GM23338 (cell line): Measurements from ENCODE around the gene GLCE. TPM values are rescaled to one million over a fixed set of nuclear protein-coding genes. Genes with fewer than 3 reads are reported as not detected.

Source experiments
- ATAC-seq: fragments of 200-7000 bp; cut with Tn5 transposase; 3 replicates; pipeline ENCODE4 v1.9.1; 2020
- DNase-seq: peaks from one replicate; pipeline ENCODE4 v3.0.0-alpha.2; 2015; ENCODE audit warnings: low spot score
- H2AFZ ChIP-seq: fragments of 200-600 bp; sonication (generic); 2 replicates; pipeline ENCODE4 v1.8.0; 2016; ENCODE audit warnings: antibody characterized with exemption, mild to moderate bottlenecking, moderate library complexity
- H3F3A ChIP-seq: fragments of 200-600 bp; sonication (generic); replicated peaks from 2 replicates; pipeline ENCODE4 v1.8.0; 2017; ENCODE audit warnings: antibody characterized with exemption, mixed run types, low read depth
- H3K27ac ChIP-seq: fragments of 200-600 bp; sonication (generic); 2 replicates; pipeline ENCODE4 v1.6.1; 2016; ENCODE audit warnings: low read depth
- H3K27me3 ChIP-seq: fragments of 200-600 bp; sonication (generic); 2 replicates; pipeline ENCODE4 v1.8.0; 2016; ENCODE audit warnings: mild to moderate bottlenecking, mixed run types, moderate library complexity; ENCODE audit not compliant: insufficient read depth
- H3K36me3 ChIP-seq: fragments of 200-600 bp; sonication (generic); 2 replicates; pipeline ENCODE4 v1.8.0; 2016; ENCODE audit warnings: mild to moderate bottlenecking; ENCODE audit not compliant: insufficient read depth
- H3K4me1 ChIP-seq: fragments of 200-600 bp; sonication (generic); 2 replicates; pipeline ENCODE4 v1.8.0; 2016; ENCODE audit warnings: mild to moderate bottlenecking, moderate library complexity; ENCODE audit not compliant: insufficient read depth
- H3K4me2 ChIP-seq: fragments of 200-600 bp; sonication (generic); 2 replicates; pipeline ENCODE4 v1.7.1; 2017; ENCODE audit warnings: mixed run types
- H3K4me3 ChIP-seq: fragments of 200-600 bp; sonication (generic); 2 replicates; pipeline ENCODE4 v1.6.1; 2016; ENCODE audit warnings: mixed run types
- H3K79me2 ChIP-seq: fragments of 200-600 bp; sonication (generic); replicated peaks from 2 replicates; pipeline ENCODE4 v1.8.0; 2017; ENCODE audit warnings: mild to moderate bottlenecking; ENCODE audit not compliant: insufficient read depth
- H3K9me2 ChIP-seq: fragments of 200-600 bp; sonication (generic); 2 replicates; pipeline ENCODE4 v1.8.0; 2017; ENCODE audit not compliant: insufficient read depth
- H4K20me1 ChIP-seq: fragments of 200-600 bp; sonication (generic); replicated peaks from 2 replicates; pipeline ENCODE4 v1.8.0; 2017; ENCODE audit warnings: mild to moderate bottlenecking; ENCODE audit not compliant: insufficient read depth
- H3K27ac Mint-ChIP-seq: 2 replicates; pipeline ENCODE4 v1.8.0; 2020; ENCODE audit warnings: inconsistent platforms, mild to moderate bottlenecking, moderate library complexity, mixed read lengths
- H3K27me3 Mint-ChIP-seq: 3 replicates; pipeline ENCODE4 v1.8.0; 2022; ENCODE audit warnings: low read depth, mild to moderate bottlenecking, moderate library complexity, mixed read lengths, inconsistent platforms; ENCODE audit not compliant: insufficient read depth, poor library complexity
- H3K36me3 Mint-ChIP-seq: 3 replicates; pipeline ENCODE4 v1.8.0; 2021; ENCODE audit warnings: low read depth, mild to moderate bottlenecking, inconsistent platforms, moderate library complexity, mixed read lengths
- H3K4me1 Mint-ChIP-seq: 3 replicates; pipeline ENCODE4 v1.8.0; 2020; ENCODE audit warnings: mild to moderate bottlenecking, inconsistent platforms, mixed read lengths
- H3K4me3 Mint-ChIP-seq: 3 replicates; pipeline ENCODE4 v1.8.0; 2021; ENCODE audit warnings: moderate library complexity, mild to moderate bottlenecking, inconsistent platforms, mixed read lengths
- H3K9me3 Mint-ChIP-seq: 3 replicates; pipeline ENCODE4 v1.8.0; 2020; ENCODE audit warnings: moderate library complexity, mild to moderate bottlenecking, inconsistent platforms, mixed read lengths
- ETS1 ChIP-seq: IDR thresholded peaks from 2 replicates; pipeline ENCODE4 v1.6.1; 2016; ENCODE audit warnings: antibody characterized with exemption
- EZH2 ChIP-seq: fragments of 200-600 bp; sonication (generic); IDR thresholded peaks from one replicate; pipeline ENCODE4 v1.8.0; 2017; ENCODE audit warnings: antibody characterized with exemption, mild to moderate bottlenecking, low read depth; ENCODE audit not compliant: unreplicated experiment
- EZH2phosphoT487 ChIP-seq: fragments of 200-600 bp; sonication (generic); IDR thresholded peaks from one replicate; pipeline ENCODE4 v1.8.1; 2018; ENCODE audit warnings: antibody characterized with exemption; ENCODE audit not compliant: unreplicated experiment
- JUNB ChIP-seq: IDR thresholded peaks from one replicate; pipeline ENCODE4 v1.6.1; 2016; ENCODE audit warnings: antibody characterized with exemption; ENCODE audit not compliant: unreplicated experiment
- NANOG ChIP-seq: IDR thresholded peaks from 2 replicates; pipeline ENCODE4 v1.6.1; 2016; ENCODE audit warnings: antibody characterized with exemption, borderline replicate concordance
- POLR2AphosphoS5 ChIP-seq: IDR thresholded peaks from 2 replicates; pipeline ENCODE4 v1.6.1; 2016; ENCODE audit warnings: antibody characterized with exemption, low read depth
- ZNF114 ChIP-seq: fragments of 250-450 bp; sonication (Bioruptor Pico); IDR thresholded peaks from 2 replicates; pipeline ENCODE4 v1.5.0; 2020; ENCODE audit warnings: mild to moderate bottlenecking, moderate library complexity
- ZNF462 ChIP-seq: fragments of 250-450 bp; sonication (Bioruptor Pico); IDR thresholded peaks from 2 replicates; pipeline ENCODE4 v1.5.0; 2020; ENCODE audit warnings: mild to moderate bottlenecking, moderate library complexity
- polyA plus RNA-seq: library from polyadenylated mRNA; unstranded; fragments of >200 nt; fragmentation: Nextera tagmentation; extraction: Ambion mirVana; gene quantifications from 2 replicates; pipeline ENCODE4 v1.2.1, GENCODE V29; 2016
- total RNA-seq: library from RNA; depleted of rRNA; stranded (reverse); fragments of >200 nt; shearing (Covaris generic); gene quantifications from 2 replicates; pipeline ENCODE4 v1.2.3, GENCODE V29; 2014
- TF ChIP-seq, protein P1 (sequence below): IDR thresholded peaks from one replicate; pipeline ENCODE4 v1.6.1; 2018; ENCODE audit warnings: antibody characterized with exemption; ENCODE audit not compliant: unreplicated experiment

GLCE gene
- total and polyA plus RNA-seq, 2 experiments from 2014 or later: 7.5 to 15.5 TPM

DNA sequence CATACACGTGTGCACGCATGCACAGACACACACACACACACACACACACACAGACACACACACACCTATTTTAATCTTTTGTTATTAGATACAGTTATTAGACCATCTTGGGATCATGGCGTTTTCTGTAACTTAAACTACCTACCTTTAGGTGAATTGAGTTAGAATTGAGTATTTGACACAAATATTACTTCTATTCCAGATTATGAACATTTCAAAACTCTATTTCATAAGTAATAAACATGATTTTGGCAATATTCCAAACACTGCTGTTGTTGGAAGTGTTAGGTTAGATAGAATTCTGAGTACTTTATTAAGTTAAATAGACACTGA is 65.6 kb downstream of the GLCE start (continued):
- TF ChIP-seq JUNB (no peak), ETS1 (no peak), ZNF462 (no peak), EZH2phosphoT487 (no peak)

GRCh38 chr15:69232144-69232543 is 71.7 kb downstream of the GLCE start:
- ATAC-seq (no peak), DNase-seq (no peak)
- no peaks in the 10 kb centered on the region for H3K4me1 Mint-ChIP-seq
- TF ChIP-seq POLR2AphosphoS5 (no peak), ETS1 (no peak), NANOG (no peak), EZH2 (no peak), ZNF114 (no peak), EZH2phosphoT487 (no peak)
- TF ChIP-seq, protein P1, sequence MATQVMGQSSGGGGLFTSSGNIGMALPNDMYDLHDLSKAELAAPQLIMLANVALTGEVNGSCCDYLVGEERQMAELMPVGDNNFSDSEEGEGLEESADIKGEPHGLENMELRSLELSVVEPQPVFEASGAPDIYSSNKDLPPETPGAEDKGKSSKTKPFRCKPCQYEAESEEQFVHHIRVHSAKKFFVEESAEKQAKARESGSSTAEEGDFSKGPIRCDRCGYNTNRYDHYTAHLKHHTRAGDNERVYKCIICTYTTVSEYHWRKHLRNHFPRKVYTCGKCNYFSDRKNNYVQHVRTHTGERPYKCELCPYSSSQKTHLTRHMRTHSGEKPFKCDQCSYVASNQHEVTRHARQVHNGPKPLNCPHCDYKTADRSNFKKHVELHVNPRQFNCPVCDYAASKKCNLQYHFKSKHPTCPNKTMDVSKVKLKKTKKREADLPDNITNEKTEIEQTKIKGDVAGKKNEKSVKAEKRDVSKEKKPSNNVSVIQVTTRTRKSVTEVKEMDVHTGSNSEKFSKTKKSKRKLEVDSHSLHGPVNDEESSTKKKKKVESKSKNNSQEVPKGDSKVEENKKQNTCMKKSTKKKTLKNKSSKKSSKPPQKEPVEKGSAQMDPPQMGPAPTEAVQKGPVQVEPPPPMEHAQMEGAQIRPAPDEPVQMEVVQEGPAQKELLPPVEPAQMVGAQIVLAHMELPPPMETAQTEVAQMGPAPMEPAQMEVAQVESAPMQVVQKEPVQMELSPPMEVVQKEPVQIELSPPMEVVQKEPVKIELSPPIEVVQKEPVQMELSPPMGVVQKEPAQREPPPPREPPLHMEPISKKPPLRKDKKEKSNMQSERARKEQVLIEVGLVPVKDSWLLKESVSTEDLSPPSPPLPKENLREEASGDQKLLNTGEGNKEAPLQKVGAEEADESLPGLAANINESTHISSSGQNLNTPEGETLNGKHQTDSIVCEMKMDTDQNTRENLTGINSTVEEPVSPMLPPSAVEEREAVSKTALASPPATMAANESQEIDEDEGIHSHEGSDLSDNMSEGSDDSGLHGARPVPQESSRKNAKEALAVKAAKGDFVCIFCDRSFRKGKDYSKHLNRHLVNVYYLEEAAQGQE: no peak

More at GRCh38 chr15:69232144-69232543, 71.7 kb downstream of the GLCE start:
- Histone ChIP-seq H3K4me1 (no peaks in the 10 kb centered on the region), H3K27me3 (no peaks in the 10 kb centered on the region), H3K27ac (no peak overlapping the region), H3K36me3 (no peaks in the 10 kb centered on the region), H3K4me2 (no peak overlapping the region), H3F3A (no peaks in the 10 kb centered on the region), H2AFZ (no peak overlapping the region), H3K9me2 (no peaks in the 10 kb centered on the region), H3K4me3 (no peak overlapping the region), H4K20me1 (no peaks in the 10 kb centered on the region), H3K79me2 (no peaks in the 10 kb centered on the region)
- peaks cover 9% of the 10 kb centered on the region; the same call in 2 of the 3 replicates for H3K36me3 Mint-ChIP-seq
- H3K9me3 Mint-ChIP-seq: no peaks in the 10 kb centered on the region
- no peak overlapping the region for H3K27ac Mint-ChIP-seq
- no peaks in the 10 kb centered on the region for H3K27me3 Mint-ChIP-seq
- no peak overlapping the region for H3K4me3 Mint-ChIP-seq
